AG09319 (cell line): Measurements from ENCODE around the gene AKR1E2.

Experiments
- DNase-seq: peaks from one replicate; pipeline ENCODE4 v3.0.0-alpha.2; 2010; ENCODE audit warnings: low read depth; ENCODE audit errors: extremely low read depth
- CTCF ChIP-seq: IDR thresholded peaks from 2 replicates; pipeline ENCODE4 v1.5.1; 2011; ENCODE audit warnings: low read depth, mild to moderate bottlenecking, inconsistent platforms, low read length, moderate library complexity

The AKR1E2 gene

GRCh38 chr10:4894335-4894734 lies 68.3 kb downstream of the AKR1E2 start:
- DNase-seq = no peak
- no peak for TF ChIP-seq CTCF
